ENCODE measurements around the gene ARHGAP23.
"Not testable (repeated sequence)": the region's sequence is repeated elsewhere in the genome, so short reads cannot be mapped to it uniquely, and the experiment has no call there.

DNA sequence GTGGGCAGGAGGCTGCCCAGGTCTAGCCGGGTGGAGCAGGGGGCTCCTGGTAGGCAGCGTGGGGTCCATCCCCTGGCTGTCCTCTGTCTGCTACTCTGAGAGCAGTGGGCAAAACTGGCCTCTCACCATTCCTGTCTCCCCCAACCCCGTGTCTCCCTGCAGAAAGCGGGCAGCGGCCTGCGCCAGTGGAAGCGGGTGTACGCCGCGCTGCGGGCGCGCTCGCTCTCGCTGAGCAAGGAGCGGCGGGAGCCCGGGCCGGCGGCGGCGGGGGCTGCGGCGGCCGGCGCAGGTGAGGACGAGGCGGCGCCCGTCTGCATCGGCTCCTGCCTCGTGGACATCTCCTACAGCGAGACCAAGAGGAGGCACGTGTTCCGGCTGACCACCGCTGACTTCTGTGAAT lies 49.2 kb downstream of the ARHGAP23 start:
- TF ChIP-seq, protein P1, sequence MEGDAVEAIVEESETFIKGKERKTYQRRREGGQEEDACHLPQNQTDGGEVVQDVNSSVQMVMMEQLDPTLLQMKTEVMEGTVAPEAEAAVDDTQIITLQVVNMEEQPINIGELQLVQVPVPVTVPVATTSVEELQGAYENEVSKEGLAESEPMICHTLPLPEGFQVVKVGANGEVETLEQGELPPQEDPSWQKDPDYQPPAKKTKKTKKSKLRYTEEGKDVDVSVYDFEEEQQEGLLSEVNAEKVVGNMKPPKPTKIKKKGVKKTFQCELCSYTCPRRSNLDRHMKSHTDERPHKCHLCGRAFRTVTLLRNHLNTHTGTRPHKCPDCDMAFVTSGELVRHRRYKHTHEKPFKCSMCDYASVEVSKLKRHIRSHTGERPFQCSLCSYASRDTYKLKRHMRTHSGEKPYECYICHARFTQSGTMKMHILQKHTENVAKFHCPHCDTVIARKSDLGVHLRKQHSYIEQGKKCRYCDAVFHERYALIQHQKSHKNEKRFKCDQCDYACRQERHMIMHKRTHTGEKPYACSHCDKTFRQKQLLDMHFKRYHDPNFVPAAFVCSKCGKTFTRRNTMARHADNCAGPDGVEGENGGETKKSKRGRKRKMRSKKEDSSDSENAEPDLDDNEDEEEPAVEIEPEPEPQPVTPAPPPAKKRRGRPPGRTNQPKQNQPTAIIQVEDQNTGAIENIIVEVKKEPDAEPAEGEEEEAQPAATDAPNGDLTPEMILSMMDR (IDR thresholded peaks at IDR 0.05): not testable (repeated sequence)
- TF ChIP-seq POLR2AphosphoS5, POLR2A, EP300 (IDR thresholded peaks at IDR 0.05): not testable (repeated sequence)

Measured in stomach (tissue), 4 donors.